WERI-Rb-1 (cell line): ENCODE results near the gene SNX24.

Source experiments
- DNase-seq: peaks from one replicate; pipeline ENCODE4 v3.0.0-alpha.2; 2020
- H3K27ac ChIP-seq: fragments of 250-450 bp; sonication (Bioruptor Pico); 2 replicates; pipeline ENCODE4 v1.5.1; 2020; ENCODE audit warnings: mild to moderate bottlenecking, moderate library complexity
- H3K27me3 ChIP-seq: fragments of 250-450 bp; sonication (Bioruptor Pico); 2 replicates; pipeline ENCODE4 v1.5.1; 2021; ENCODE audit warnings: mild to moderate bottlenecking, low read depth, moderate library complexity; ENCODE audit not compliant: insufficient read depth, severe bottlenecking
- H3K36me3 ChIP-seq: fragments of 250-450 bp; sonication (Bioruptor Pico); 2 replicates; pipeline ENCODE4 v1.5.1; 2020; ENCODE audit warnings: mild to moderate bottlenecking, moderate library complexity
- H3K4me3 ChIP-seq: 2 replicates; pipeline ENCODE4 v1.5.1; 2011; ENCODE audit warnings: low read depth, mild to moderate bottlenecking, control low read depth, low read length
- H3K9me3 ChIP-seq: fragments of 250-450 bp; sonication (Bioruptor Pico); 2 replicates; pipeline ENCODE4 v1.5.1; 2021; ENCODE audit warnings: mild to moderate bottlenecking, moderate library complexity; ENCODE audit not compliant: severe bottlenecking
- TF ChIP-seq, protein P1 (sequence below): IDR thresholded peaks from 2 replicates; pipeline ENCODE4 v1.5.1; 2011; ENCODE audit warnings: low read depth, mild to moderate bottlenecking, control low read depth, inconsistent platforms, low read length

The SNX24 gene

DNA sequence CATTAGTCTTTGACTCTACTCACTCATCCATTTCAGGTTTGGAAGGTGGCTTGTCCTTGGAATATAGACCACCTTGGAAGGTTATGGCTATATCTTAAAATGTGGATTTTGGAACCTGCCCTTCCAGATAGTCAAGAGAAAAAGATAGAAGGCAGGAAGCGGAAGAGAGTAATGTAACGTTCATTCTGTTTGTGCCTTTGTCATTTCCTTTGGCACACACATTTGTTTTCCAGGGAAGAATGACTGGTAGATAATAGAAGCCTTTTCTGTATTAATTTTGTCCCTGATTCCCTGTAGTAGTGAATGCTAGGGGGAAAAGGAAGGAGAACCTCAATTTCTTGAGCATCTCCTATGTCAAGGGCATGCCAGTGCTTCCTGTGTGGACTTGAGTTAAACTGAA is 136.4 kb downstream of the SNX24 start:
- no peaks in the 10 kb centered on the region for H3K9me3 ChIP-seq
- no peak overlapping the region for H3K4me3 ChIP-seq
- H3K36me3 ChIP-seq: no peaks in the 10 kb centered on the region
- no peaks in the 10 kb centered on the region for H3K27me3 ChIP-seq
- DNase-seq: no peak
- no peak overlapping the region for H3K27ac ChIP-seq
- TF ChIP-seq, protein P1, sequence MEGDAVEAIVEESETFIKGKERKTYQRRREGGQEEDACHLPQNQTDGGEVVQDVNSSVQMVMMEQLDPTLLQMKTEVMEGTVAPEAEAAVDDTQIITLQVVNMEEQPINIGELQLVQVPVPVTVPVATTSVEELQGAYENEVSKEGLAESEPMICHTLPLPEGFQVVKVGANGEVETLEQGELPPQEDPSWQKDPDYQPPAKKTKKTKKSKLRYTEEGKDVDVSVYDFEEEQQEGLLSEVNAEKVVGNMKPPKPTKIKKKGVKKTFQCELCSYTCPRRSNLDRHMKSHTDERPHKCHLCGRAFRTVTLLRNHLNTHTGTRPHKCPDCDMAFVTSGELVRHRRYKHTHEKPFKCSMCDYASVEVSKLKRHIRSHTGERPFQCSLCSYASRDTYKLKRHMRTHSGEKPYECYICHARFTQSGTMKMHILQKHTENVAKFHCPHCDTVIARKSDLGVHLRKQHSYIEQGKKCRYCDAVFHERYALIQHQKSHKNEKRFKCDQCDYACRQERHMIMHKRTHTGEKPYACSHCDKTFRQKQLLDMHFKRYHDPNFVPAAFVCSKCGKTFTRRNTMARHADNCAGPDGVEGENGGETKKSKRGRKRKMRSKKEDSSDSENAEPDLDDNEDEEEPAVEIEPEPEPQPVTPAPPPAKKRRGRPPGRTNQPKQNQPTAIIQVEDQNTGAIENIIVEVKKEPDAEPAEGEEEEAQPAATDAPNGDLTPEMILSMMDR: no peak

DNA sequence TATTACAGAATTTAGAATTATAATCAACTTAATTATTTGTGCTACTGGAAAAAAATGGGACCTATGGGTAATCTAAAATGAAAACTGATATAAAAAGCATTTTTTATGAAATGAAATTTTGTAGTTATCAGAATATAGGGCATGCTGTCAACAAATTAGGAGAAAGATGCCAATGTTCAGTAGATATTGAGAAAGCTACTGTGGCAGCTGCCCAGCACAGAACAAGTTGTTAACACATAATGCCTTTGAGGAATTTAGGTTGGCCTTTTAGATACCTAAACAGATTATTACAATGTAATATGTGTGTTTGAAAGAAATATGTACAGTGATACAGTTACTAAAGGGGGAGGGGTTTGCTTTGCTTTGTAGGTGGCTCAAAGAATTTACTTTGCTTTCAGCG is 137.0 kb downstream of the SNX24 start:
- TF ChIP-seq, protein P1: no peak
- H3K36me3 ChIP-seq: no peaks in the 10 kb centered on the region
- H3K27ac ChIP-seq: no peak overlapping the region
- DNase-seq: no peak
- no peak overlapping the region for H3K4me3 ChIP-seq
- H3K9me3 ChIP-seq: no peaks in the 10 kb centered on the region
- no peaks in the 10 kb centered on the region for H3K27me3 ChIP-seq

DNA sequence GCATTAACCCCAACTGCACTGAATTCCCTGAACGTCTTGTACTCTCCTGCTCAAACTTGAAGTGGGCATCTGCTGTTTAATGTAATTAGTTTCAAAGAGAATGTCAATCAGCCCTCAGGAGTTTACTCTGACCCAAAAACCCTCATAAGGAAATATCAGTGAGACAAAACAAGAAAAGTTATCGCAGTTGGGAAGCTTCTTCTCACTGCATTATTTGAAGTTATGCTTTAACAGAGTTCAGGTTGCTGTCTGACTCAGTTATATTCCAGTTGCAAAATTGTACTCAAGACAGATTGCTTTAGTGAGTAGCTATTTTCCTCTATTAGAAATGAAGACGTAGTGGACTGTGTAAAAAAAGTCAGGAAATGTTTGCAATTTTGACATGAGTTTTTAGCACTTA is 139.0 kb downstream of the SNX24 start:
- Histone ChIP-seq H3K36me3 (no peaks in the 10 kb centered on the region), H3K9me3 (no peaks in the 10 kb centered on the region), H3K27ac (no peak overlapping the region), H3K27me3 (no peaks in the 10 kb centered on the region), H3K4me3 (no peak overlapping the region)
- TF ChIP-seq, protein P1: no peak
- no peak for DNase-seq

DNA sequence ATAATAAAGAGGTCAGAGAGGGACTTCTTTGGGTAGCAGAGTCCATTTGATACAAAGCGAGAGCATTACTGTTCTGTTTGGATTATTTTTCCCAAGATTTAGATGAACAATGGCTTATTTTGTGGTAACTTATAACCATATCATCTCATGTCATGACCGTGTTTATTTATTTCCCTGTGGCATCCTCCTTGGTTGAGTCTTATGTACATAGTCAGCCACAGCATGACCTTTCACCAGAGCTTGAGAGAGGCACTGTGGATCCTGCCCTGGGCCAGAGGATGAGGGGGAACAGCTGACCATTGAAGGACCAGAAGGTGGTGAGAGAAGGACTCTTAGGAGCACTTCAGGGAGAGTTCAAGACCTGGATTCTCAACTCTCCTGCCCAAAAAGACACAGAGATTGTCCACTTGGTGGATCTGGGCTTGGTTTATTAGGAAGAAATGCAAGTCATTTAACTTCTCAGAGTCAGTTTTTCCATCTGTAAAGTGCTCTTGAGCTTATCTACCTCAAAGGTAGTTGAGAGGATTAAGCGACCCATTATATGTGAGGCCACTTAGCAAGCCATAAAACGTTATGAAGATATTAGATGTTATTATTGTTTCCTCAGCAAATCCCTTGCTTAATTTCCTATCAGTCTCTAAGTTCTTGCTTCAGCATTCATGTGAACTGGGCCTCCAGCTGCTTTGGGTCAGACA is 139.7 kb downstream of the SNX24 start:
- no peak overlapping the region for H3K4me3 ChIP-seq
- no peaks in the 10 kb centered on the region for H3K9me3 ChIP-seq
- H3K36me3 ChIP-seq: no peaks in the 10 kb centered on the region
- H3K27ac ChIP-seq: no peak overlapping the region
- DNase-seq: no peak
- TF ChIP-seq, protein P1: no peak
- H3K27me3 ChIP-seq: no peaks in the 10 kb centered on the region

DNA sequence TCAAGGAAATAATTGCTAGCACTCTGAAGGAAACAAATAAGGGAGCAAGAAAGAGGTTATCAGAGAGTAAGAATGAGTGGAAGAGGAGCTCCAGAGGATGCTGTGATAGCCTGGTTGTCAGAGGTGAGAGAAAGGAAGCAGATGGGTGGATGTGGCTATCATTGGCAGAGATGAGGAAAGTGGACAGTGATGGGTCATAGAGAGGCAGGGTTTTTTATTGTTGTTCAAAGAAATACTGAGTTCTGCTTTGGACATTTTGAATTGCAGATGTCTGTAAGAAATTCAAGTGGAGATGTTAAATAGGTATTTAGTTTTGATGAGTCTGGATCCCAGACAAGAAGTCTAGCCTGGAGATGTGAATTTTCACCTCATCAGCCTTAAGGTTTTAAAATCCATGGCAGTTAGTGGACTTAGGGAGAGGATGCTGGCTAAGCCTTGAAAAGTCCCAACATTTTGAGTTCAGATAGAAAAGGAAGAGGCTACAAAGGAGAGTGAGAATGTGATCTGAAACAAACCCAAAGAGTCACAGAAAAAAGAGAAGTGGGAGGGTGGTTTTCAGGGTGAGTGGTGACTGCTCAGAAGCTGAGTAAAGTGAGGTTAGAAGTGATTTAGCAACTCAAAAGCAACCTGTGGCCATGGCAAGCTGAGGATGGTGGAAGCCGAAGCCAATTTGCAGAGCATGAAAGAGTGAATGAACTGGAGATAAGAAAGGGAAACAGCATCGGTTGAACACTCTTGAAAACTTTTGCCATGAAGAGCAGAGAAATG is 140.7 kb downstream of the SNX24 start:
- H3K4me3 ChIP-seq: no peak overlapping the region
- TF ChIP-seq, protein P1: no peak
- H3K27me3 ChIP-seq: no peaks in the 10 kb centered on the region
- no peak for DNase-seq
- no peak overlapping the region for H3K27ac ChIP-seq
- no peaks in the 10 kb centered on the region for H3K9me3 ChIP-seq
- H3K36me3 ChIP-seq: no peaks in the 10 kb centered on the region
